Hippocampal formation (tissue), 2 donors: Measurements from ENCODE around the gene CCL24.
"Not testable (repeated sequence)": the region's sequence is repeated elsewhere in the genome, so short reads cannot be mapped to it uniquely, and the experiment has no call there.

Experiments used
- DNase-seq, 2 donors: peaks; one replicate each; lab custom pipeline; 2025; lab: John Stamatoyannopoulos, UW

CCL24 gene

GRCh38 chr7:75819711-75820110 is 6.1 kb upstream of the CCL24 start:
- DNase-seq = no peak

- no peak for DNase-seq
Observed at GRCh38 chr7:75818472-75818871, 4.9 kb upstream of the CCL24 start.

- DNase-seq = no peak
Observed at GRCh38 chr7:75817116-75817515, 3.5 kb upstream of the CCL24 start.

GRCh38 chr7:75815418-75816064 is 1.9 kb upstream of the CCL24 start:
- no peak for DNase-seq

- DNase-seq = no peak
Observed at GRCh38 chr7:75814407-75814947, 871 bp upstream of the CCL24 start.

GRCh38 chr7:75813084-75813483 is 522 bp downstream of the CCL24 start:
- no peak for DNase-seq

- no peak for DNase-seq
Observed at GRCh38 chr7:75811894-75812678, 1.5 kb downstream of the CCL24 start.

- no peak for DNase-seq
Observed at GRCh38 chr7:75809396-75809795, 4.2 kb downstream of the CCL24 start.

GRCh38 chr7:75808106-75808505 is 5.5 kb downstream of the CCL24 start:
- no peak for DNase-seq

GRCh38 chr7:75807452-75807851 is 6.2 kb downstream of the CCL24 start:
- no peak for DNase-seq

GRCh38 chr7:75806560-75807307 is 6.9 kb downstream of the CCL24 start:
- DNase-seq = no peak

GRCh38 chr7:75804705-75805104 is 8.9 kb downstream of the CCL24 start:
- DNase-seq = no peak

- DNase-seq = no peak
Observed at GRCh38 chr7:75804004-75804403, 9.6 kb downstream of the CCL24 start.

- DNase-seq = no peak
Observed at GRCh38 chr7:75802552-75802821, 11.1 kb downstream of the CCL24 start.

GRCh38 chr7:75798770-75799169 is 14.8 kb downstream of the CCL24 start:
- DNase-seq = no peak

GRCh38 chr7:75796420-75796819 is 17.2 kb downstream of the CCL24 start:
- DNase-seq = no peak

GRCh38 chr7:75795831-75796285 is 17.7 kb downstream of the CCL24 start:
- DNase-seq = no peak

- DNase-seq = no peak
Observed at GRCh38 chr7:75793676-75794075, 19.9 kb downstream of the CCL24 start.

- not testable (repeated sequence) for DNase-seq
Observed at GRCh38 chr7:75792567-75792966, 21.0 kb downstream of the CCL24 start.

- no peak for DNase-seq
Observed at GRCh38 chr7:75789361-75789924, 24.2 kb downstream of the CCL24 start.

- DNase-seq = not testable (repeated sequence)
Observed at GRCh38 chr7:75788154-75788847, 25.3 kb downstream of the CCL24 start.

- DNase-seq = not testable (repeated sequence)
Observed at GRCh38 chr7:75783058-75783457, 30.5 kb downstream of the CCL24 start.
